ENCODE data around the gene RPL39. TPM values are rescaled to one million over a fixed set of nuclear protein-coding genes. Genes with fewer than 3 reads are reported as not detected.

RPL39 gene
- total RNA-seq, 1 experiment from 2014 or later: 1,551 TPM

DNA sequence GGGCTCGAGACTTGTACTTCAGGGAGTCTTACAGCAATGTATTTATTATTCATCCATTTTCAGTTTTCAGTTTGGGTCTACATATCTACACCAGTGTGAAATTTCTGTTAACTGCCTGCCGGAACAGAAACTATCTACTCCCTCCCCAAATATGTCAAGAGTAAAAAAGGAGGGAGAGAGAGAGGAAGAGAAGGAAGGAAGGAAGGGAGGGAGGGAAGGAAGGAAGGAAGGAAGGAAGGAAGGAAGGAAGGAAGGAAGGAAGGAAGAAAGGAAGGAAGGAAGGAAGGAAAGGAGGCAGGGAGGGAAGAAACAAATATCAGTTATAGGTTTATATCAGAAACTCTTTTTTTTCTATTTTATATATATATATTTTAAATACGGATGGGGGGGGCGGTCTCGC is 12.6 kb downstream of the RPL39 start (continued):
- TF ChIP-seq ZNF416 (CRISPR knock-in tag; IDR thresholded peaks at IDR 0.05) (no peak), ETV6 (CRISPR knock-in tag; IDR thresholded peaks at IDR 0.05) (no peak), FOXP1 (CRISPR knock-in tag; IDR thresholded peaks at IDR 0.05; ENCODE audit: borderline replicate concordance) (no peak), TCF7 (CRISPR knock-in tag; IDR thresholded peaks at IDR 0.05; ENCODE audit: low read depth) (no peak), ZNF263 (CRISPR knock-in tag; IDR thresholded peaks at IDR 0.05; ENCODE audit: low read depth) (no peak)
- TF ChIP-seq, protein P1, sequence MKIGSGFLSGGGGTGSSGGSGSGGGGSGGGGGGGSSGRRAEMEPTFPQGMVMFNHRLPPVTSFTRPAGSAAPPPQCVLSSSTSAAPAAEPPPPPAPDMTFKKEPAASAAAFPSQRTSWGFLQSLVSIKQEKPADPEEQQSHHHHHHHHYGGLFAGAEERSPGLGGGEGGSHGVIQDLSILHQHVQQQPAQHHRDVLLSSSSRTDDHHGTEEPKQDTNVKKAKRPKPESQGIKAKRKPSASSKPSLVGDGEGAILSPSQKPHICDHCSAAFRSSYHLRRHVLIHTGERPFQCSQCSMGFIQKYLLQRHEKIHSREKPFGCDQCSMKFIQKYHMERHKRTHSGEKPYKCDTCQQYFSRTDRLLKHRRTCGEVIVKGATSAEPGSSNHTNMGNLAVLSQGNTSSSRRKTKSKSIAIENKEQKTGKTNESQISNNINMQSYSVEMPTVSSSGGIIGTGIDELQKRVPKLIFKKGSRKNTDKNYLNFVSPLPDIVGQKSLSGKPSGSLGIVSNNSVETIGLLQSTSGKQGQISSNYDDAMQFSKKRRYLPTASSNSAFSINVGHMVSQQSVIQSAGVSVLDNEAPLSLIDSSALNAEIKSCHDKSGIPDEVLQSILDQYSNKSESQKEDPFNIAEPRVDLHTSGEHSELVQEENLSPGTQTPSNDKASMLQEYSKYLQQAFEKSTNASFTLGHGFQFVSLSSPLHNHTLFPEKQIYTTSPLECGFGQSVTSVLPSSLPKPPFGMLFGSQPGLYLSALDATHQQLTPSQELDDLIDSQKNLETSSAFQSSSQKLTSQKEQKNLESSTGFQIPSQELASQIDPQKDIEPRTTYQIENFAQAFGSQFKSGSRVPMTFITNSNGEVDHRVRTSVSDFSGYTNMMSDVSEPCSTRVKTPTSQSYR (CRISPR knock-in tag; IDR thresholded peaks at IDR 0.05): no peak
- TF ChIP-seq, protein P2, sequence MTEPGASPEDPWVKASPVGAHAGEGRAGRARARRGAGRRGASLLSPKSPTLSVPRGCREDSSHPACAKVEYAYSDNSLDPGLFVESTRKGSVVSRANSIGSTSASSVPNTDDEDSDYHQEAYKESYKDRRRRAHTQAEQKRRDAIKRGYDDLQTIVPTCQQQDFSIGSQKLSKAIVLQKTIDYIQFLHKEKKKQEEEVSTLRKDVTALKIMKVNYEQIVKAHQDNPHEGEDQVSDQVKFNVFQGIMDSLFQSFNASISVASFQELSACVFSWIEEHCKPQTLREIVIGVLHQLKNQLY (CRISPR knock-in tag; IDR thresholded peaks at IDR 0.05): no peak
- TF ChIP-seq, protein P3, sequence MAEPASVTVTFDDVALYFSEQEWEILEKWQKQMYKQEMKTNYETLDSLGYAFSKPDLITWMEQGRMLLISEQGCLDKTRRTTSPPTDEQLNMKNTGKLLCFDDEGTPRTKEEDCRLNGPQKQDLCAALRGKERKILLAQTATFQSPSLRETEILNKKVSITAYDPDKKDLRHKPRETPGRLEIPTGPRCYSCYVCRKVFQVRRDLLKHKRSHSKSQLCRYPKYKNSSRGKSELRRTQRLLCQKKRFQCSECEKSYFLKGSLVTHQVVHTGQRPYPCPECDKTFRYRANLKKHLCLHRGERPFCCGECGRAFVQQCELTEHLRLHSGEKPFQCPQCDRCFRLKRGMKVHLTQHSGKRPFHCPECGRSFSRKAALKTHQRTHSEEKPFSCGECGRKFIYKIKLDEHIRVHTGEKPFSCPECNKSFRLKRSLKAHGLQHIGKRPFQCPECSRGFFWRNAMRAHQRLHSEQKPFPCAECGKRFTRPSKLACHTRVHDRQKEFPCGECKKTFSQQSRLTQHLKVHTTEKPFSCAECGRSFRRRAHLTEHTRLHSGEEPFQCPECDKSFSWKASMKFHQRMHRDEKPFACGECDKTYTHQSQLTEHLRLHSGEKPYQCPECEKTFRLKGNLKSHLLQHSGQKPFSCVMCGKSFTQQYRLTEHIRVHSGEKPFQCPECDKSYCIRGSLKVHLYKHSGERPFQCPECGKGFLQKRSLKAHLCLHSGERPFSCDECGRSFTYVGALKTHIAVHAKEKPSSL (CRISPR knock-in tag; conservative IDR thresholded peaks at IDR 0.05): no peak
- TF ChIP-seq, protein P4, sequence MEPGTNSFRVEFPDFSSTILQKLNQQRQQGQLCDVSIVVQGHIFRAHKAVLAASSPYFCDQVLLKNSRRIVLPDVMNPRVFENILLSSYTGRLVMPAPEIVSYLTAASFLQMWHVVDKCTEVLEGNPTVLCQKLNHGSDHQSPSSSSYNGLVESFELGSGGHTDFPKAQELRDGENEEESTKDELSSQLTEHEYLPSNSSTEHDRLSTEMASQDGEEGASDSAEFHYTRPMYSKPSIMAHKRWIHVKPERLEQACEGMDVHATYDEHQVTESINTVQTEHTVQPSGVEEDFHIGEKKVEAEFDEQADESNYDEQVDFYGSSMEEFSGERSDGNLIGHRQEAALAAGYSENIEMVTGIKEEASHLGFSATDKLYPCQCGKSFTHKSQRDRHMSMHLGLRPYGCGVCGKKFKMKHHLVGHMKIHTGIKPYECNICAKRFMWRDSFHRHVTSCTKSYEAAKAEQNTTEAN (CRISPR knock-in tag; IDR thresholded peaks at IDR 0.05): no peak

DNA sequence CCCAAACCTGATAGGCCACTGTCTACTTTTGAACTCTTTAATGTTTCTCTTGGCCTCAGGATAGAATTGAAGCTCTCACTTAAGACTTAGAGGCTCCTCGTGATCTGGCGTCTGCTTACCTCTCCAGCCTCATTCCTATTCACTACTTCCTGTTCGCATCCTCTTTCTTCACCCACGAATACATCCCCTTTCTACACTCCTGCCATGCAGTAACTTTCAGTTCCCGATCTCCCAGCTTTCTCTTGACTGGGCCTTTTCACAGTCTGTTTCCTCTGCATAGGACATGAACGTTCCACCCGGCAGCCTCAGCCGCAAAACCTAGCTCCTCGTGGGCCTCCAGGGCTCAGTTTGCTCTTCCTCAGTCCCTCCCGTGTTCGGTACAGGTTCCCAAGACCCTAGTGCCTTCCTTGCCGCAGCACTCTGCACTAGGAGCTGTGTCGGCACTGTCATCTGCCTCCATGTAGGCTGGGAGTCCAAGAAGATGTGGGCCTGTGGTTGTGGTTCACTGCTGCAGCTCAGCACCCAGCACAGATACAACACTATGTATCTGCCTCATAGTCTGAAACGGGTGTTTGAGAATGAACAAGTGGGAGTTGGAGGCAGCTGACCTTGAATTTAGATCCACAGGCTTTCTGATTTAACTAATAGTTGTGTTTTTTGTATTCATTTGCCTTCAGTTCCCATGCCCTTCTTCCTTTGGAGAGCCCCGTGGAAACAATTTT is 15.8 kb downstream of the RPL39 start:
- H3K36me3 Mint-ChIP-seq: peaks cover under 1% of the 10 kb centered on the region
- peak overlapping the region; percentile 72 for H3K27ac Mint-ChIP-seq
- no peak for ATAC-seq
- CTCF ChIA-PET: interaction anchor here (0.8 kb wide), 1 partner anchor 263 kb away, joined by 3 read pairs; no protein-coding TSS in a partner anchor
- POLR2A ChIA-PET: no interaction called here
- no peak overlapping the region for H3K4me3 Mint-ChIP-seq
- TF ChIP-seq, protein P5, sequence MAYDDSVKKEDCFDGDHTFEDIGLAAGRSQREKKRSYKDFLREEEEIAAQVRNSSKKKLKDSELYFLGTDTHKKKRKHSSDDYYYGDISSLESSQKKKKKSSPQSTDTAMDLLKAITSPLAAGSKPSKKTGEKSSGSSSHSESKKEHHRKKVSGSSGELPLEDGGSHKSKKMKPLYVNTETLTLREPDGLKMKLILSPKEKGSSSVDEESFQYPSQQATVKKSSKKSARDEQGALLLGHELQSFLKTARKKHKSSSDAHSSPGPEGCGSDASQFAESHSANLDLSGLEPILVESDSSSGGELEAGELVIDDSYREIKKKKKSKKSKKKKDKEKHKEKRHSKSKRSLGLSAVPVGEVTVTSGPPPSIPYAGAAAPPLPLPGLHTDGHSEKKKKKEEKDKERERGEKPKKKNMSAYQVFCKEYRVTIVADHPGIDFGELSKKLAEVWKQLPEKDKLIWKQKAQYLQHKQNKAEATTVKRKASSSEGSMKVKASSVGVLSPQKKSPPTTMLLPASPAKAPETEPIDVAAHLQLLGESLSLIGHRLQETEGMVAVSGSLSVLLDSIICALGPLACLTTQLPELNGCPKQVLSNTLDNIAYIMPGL (CRISPR knock-in tag; IDR thresholded peaks at IDR 0.05): no peak
- TF ChIP-seq, protein P6, sequence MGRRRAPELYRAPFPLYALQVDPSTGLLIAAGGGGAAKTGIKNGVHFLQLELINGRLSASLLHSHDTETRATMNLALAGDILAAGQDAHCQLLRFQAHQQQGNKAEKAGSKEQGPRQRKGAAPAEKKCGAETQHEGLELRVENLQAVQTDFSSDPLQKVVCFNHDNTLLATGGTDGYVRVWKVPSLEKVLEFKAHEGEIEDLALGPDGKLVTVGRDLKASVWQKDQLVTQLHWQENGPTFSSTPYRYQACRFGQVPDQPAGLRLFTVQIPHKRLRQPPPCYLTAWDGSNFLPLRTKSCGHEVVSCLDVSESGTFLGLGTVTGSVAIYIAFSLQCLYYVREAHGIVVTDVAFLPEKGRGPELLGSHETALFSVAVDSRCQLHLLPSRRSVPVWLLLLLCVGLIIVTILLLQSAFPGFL (CRISPR knock-in tag; IDR thresholded peaks at IDR 0.05; ENCODE audit: borderline replicate concordance): no peak
- TF ChIP-seq, protein P7, sequence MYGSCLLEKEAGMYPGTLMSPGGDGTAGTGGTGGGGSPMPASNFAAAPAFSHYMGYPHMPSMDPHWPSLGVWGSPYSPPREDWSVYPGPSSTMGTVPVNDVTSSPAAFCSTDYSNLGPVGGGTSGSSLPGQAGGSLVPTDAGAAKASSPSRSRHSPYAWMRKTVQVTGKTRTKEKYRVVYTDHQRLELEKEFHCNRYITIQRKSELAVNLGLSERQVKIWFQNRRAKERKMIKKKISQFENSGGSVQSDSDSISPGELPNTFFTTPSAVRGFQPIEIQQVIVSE (CRISPR knock-in tag; IDR thresholded peaks at IDR 0.05; ENCODE audit: borderline replicate concordance): no peak
- TF ChIP-seq, protein P8, sequence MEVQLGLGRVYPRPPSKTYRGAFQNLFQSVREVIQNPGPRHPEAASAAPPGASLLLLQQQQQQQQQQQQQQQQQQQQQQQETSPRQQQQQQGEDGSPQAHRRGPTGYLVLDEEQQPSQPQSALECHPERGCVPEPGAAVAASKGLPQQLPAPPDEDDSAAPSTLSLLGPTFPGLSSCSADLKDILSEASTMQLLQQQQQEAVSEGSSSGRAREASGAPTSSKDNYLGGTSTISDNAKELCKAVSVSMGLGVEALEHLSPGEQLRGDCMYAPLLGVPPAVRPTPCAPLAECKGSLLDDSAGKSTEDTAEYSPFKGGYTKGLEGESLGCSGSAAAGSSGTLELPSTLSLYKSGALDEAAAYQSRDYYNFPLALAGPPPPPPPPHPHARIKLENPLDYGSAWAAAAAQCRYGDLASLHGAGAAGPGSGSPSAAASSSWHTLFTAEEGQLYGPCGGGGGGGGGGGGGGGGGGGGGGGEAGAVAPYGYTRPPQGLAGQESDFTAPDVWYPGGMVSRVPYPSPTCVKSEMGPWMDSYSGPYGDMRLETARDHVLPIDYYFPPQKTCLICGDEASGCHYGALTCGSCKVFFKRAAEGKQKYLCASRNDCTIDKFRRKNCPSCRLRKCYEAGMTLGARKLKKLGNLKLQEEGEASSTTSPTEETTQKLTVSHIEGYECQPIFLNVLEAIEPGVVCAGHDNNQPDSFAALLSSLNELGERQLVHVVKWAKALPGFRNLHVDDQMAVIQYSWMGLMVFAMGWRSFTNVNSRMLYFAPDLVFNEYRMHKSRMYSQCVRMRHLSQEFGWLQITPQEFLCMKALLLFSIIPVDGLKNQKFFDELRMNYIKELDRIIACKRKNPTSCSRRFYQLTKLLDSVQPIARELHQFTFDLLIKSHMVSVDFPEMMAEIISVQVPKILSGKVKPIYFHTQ (CRISPR knock-in tag; IDR thresholded peaks at IDR 0.05): no peak
- TF ChIP-seq, protein P9, sequence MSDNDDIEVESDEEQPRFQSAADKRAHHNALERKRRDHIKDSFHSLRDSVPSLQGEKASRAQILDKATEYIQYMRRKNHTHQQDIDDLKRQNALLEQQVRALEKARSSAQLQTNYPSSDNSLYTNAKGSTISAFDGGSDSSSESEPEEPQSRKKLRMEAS (CRISPR knock-in tag; IDR thresholded peaks at IDR 0.05): no peak
- TF ChIP-seq TEAD1 (CRISPR knock-in tag; IDR thresholded peaks at IDR 0.05) (no peak), ZNF121 (CRISPR knock-in tag; IDR thresholded peaks at IDR 0.05) (no peak)
- H3K27me3 Mint-ChIP-seq (ENCODE audit: low read depth): no peaks in the 10 kb centered on the region
- no peak for DNase-seq (ENCODE audit: low spot score)
- H3K4me1 Mint-ChIP-seq: peaks cover 3% of the 10 kb centered on the region; the same call in 1 of the 2 replicates
- H3K9me3 Mint-ChIP-seq: peaks cover under 1% of the 10 kb centered on the region; the same call in 1 of the 2 replicates
